K562 (cell line): ENCODE results near the gene HOXC11. TPM values are rescaled to one million over a fixed set of nuclear protein-coding genes. Genes with fewer than 3 reads are reported as not detected.
A peak's percentile ranks its signal among the peaks of the same experiment; 100 is the strongest.

Experiments
- CBFA2T2 ChIP-seq: fragments of 450-650 bp; conservative IDR thresholded peaks from 2 replicates; pipeline ENCODE4 v1.6.1; 2017; ENCODE audit warnings: mild to moderate bottlenecking
- CCNT2 ChIP-seq: IDR thresholded peaks from 2 replicates; pipeline ENCODE4 v1.6.1; 2011; ENCODE audit warnings: borderline replicate concordance, low read depth, mild to moderate bottlenecking, moderate library complexity, mixed read lengths, low read length; ENCODE audit not compliant: insufficient read length; ENCODE audit errors: extremely low read depth
- CREM ChIP-seq: IDR thresholded peaks from 2 replicates; pipeline ENCODE4 v1.6.1; 2014; ENCODE audit warnings: antibody characterized with exemption, low read depth
- ELF4 ChIP-seq: fragments of 450-650 bp; formaldehyde crosslinking; IDR thresholded peaks from 2 replicates; pipeline ENCODE4 v1.4.0; 2022; ENCODE audit warnings: missing genetic modification characterization
- FOXK1 ChIP-seq: sonication (generic); formaldehyde crosslinking; IDR thresholded peaks from 2 replicates; pipeline ENCODE4 v1.8.0; 2022; ENCODE audit warnings: missing genetic modification reagents, mild to moderate bottlenecking, borderline replicate concordance
- KDM2B ChIP-seq: fragments of 250-450 bp; sonication (Bioruptor Pico); IDR thresholded peaks from 2 replicates; pipeline ENCODE4 v1.8.0; 2021; ENCODE audit warnings: mild to moderate bottlenecking, moderate library complexity
- MEF2A ChIP-seq: IDR thresholded peaks from 2 replicates; pipeline ENCODE4 v1.6.1; 2011; ENCODE audit warnings: low read depth, mild to moderate bottlenecking, low read length, moderate library complexity; ENCODE audit not compliant: control insufficient read depth
- NCOA2 ChIP-seq, 2 experiments: fragments of 450-650 bp; IDR thresholded peaks; 2 replicates each; pipeline ENCODE4 v1.6.1; 2018; ENCODE audit warnings: mild to moderate bottlenecking in 2 of 2, moderate library complexity in 1 of 2; ENCODE audit not compliant: partially characterized antibody in 2 of 2
- NFE2L1 ChIP-seq: fragments of 450-650 bp; IDR thresholded peaks from 2 replicates; pipeline ENCODE4 v1.6.1; 2016; ENCODE audit warnings: missing genetic modification characterization, low read depth, mild to moderate bottlenecking, missing compliant biosample characterization, moderate library complexity, borderline replicate concordance
- NR1H2 ChIP-seq: sonication (generic); formaldehyde crosslinking; IDR thresholded peaks from 2 replicates; pipeline ENCODE4 v1.4.0; 2020; ENCODE audit warnings: mild to moderate bottlenecking, missing genetic modification reagents
- PHB2 ChIP-seq: fragments of 450-650 bp; IDR thresholded peaks from 2 replicates; pipeline ENCODE4 v1.6.1; 2017; ENCODE audit warnings: low read depth
- RBM15 ChIP-seq: fragments of 200-400 bp; formaldehyde crosslinking; IDR thresholded peaks from 2 replicates; pipeline ENCODE4 v1.6.1; 2018; ENCODE audit warnings: mild to moderate bottlenecking, low read length, moderate library complexity; ENCODE audit not compliant: insufficient read depth
- SP2 ChIP-seq: IDR thresholded peaks from 2 replicates; pipeline ENCODE4 v1.6.1; 2011; ENCODE audit warnings: mild to moderate bottlenecking, low read depth, low read length, moderate library complexity; ENCODE audit not compliant: poor library complexity, severe bottlenecking; ENCODE audit errors: extremely low read depth
- STAT5A ChIP-seq: IDR thresholded peaks from 2 replicates; pipeline ENCODE4 v1.6.1; 2012; ENCODE audit warnings: low read length, inconsistent platforms, borderline replicate concordance
- THRAP3 ChIP-seq: fragments of 450-650 bp; IDR thresholded peaks from 2 replicates; pipeline ENCODE4 v1.6.1; 2016; ENCODE audit warnings: mild to moderate bottlenecking, inconsistent platforms, borderline replicate concordance
- THRB ChIP-seq: fragments of 450-650 bp; formaldehyde crosslinking; conservative IDR thresholded peaks from 2 replicates; pipeline ENCODE4 v1.4.0; 2022; ENCODE audit warnings: mild to moderate bottlenecking, missing genetic modification characterization
- XRCC5 ChIP-seq: fragments of 200-400 bp; formaldehyde crosslinking; IDR thresholded peaks from 2 replicates; pipeline ENCODE4 v1.6.1; 2017; ENCODE audit warnings: low read depth, mild to moderate bottlenecking, low read length
- ZBTB9 ChIP-seq: fragments of 450-650 bp; formaldehyde crosslinking; IDR thresholded peaks from 2 replicates; pipeline ENCODE4 v1.4.0; 2020; ENCODE audit warnings: mild to moderate bottlenecking, moderate library complexity
- ZNF134 ChIP-seq: fragments of 250-450 bp; sonication (Bioruptor Pico); conservative IDR thresholded peaks from 2 replicates; pipeline ENCODE4 v1.4.0; 2020
- ZNF592 ChIP-seq: fragments of 450-650 bp; IDR thresholded peaks from 2 replicates; pipeline ENCODE4 v1.6.1; 2017; ENCODE audit warnings: antibody characterized with exemption, mild to moderate bottlenecking
- ZNF668 ChIP-seq: fragments of 250-450 bp; sonication (Bioruptor Pico); IDR thresholded peaks from 2 replicates; pipeline ENCODE4 v1.8.0; 2022; ENCODE audit warnings: mild to moderate bottlenecking, inconsistent platforms
- polyA plus RNA-seq, 8 experiments: library from polyadenylated mRNA; depleted of rRNA in 4 of 8; stranded (reverse) in 5 of 8; unstranded in 3 of 8; fragments of >200 nt; fragmentation: Nextera tagmentation in 2 of 8; fragmentation: Illumina TruSeq in 1 of 8; extraction: Ambion mirVana in 2 of 8; extraction: Trizol in 1 of 8; gene quantifications; 2 replicates each; pipeline versions ENCODE4 v1.2.1 to v1.2.3, GENCODE V29; 2011 to 2014; ENCODE audit warnings: inconsistent platforms in 1 of 8, missing spikeins in 1 of 8
- total RNA-seq, 7 experiments: library from RNA; depleted of rRNA in 6 of 7; stranded (reverse); fragments of >200 nt in 6 of 7; fragmentation: Illumina TruSeq in 2 of 7; extraction: Trizol in 2 of 7; gene quantifications; 2 replicates each; pipeline versions ENCODE4 v1.2.1 to v1.2.3, GENCODE V29; 2011 to 2021; ENCODE audit warnings: low replicate concordance in 1 of 7

Gene HOXC11
- total and polyA plus RNA-seq, 9 of the 15 experiments (the other 6 are each of a cell fraction or from before 2014, with no cell fraction given), result not detected

GRCh38 chr12:54017878-54018467 lies 45.0 kb downstream of the HOXC11 start (continued):
- TF ChIP-seq ZNF592 (peak; percentile 53), ZBTB9 (peak; percentile 66; the same call in 1 of the 2 replicates), ELF4 (0 out of 2 replicates have a peak, but pooled peaks have one; percentile 7), SP2 (no peak), THRAP3 (no peak), THRB (CRISPR knock-in tag) (0 out of 2 replicates have a peak, but pooled peaks have one; percentile 54), NCOA2 (IDR thresholded peaks at IDR 0.05; ENCODE audit: partially characterized antibody in 2 of 2) (no peak), STAT5A (no peak), MEF2A (no peak), CBFA2T2 (no peak), ZNF668 (CRISPR knock-in tag) (no peak), RBM15 (no peak), ZNF134 (CRISPR knock-in tag) (no peak), NFE2L1 (tag) (no peak), PHB2 (no peak), XRCC5 (0 out of 2 replicates have a peak, but pooled peaks have one; percentile 25), KDM2B (CRISPR knock-in tag) (no peak), CREM (peak; percentile 82), CCNT2 (peak; percentile 68), FOXK1 (CRISPR knock-in tag) (0 out of 2 replicates have a peak, but pooled peaks have one; percentile 19), NR1H2 (CRISPR knock-in tag) (no peak)
